Activated CD8-positive, alpha-beta memory T cell treated with anti-CD3 and anti-CD28 coated beads for 4 hours (primary cell): ENCODE results near the gene BATF.

Experiments
- DNase-seq, 2 donors: peaks; one replicate each; pipeline ENCODE4 v3.0.0-alpha.2; 2020; ENCODE audit warnings: low read depth in 2 of 2

Gene BATF

GRCh38 chr14:75595226-75595625 lies 73.0 kb downstream of the BATF start:
- DNase-seq = no peak
